HepG2 (cell line): Measurements from ENCODE around the gene BEST2. TPM values are rescaled to one million over a fixed set of nuclear protein-coding genes. Genes with fewer than 3 reads are reported as not detected.

Experiments
- ATF2 ChIP-seq: sonication (generic); formaldehyde crosslinking; IDR thresholded peaks from 2 replicates; pipeline ENCODE4 v1.4.0; 2020; ENCODE audit warnings: missing genetic modification reagents
- CCDC6 ChIP-seq: sonication (generic); formaldehyde crosslinking; IDR thresholded peaks from 2 replicates; pipeline ENCODE4 v1.8.1; 2022; ENCODE audit warnings: mild to moderate bottlenecking, missing genetic modification reagents, moderate library complexity
- DMTF1 ChIP-seq: sonication (generic); formaldehyde crosslinking; IDR thresholded peaks from 2 replicates; pipeline ENCODE4 v1.4.0; 2020; ENCODE audit warnings: mild to moderate bottlenecking, missing genetic modification reagents
- HCFC1 ChIP-seq: fragments of 150-350 bp; IDR thresholded peaks from 2 replicates; pipeline ENCODE4 v1.6.1; 2014; ENCODE audit warnings: low read depth, low read length
- KDM5A ChIP-seq: fragments of 200-600 bp; sonication (generic); IDR thresholded peaks from 2 replicates; pipeline ENCODE4 v1.7.0; 2018; ENCODE audit warnings: antibody characterized with exemption, mild to moderate bottlenecking, low read length, borderline replicate concordance
- KLF12 ChIP-seq: sonication (generic); formaldehyde crosslinking; IDR thresholded peaks from 2 replicates; pipeline ENCODE4 v1.4.0; 2020; ENCODE audit warnings: missing genetic modification reagents, borderline replicate concordance
- KLF15 ChIP-seq: sonication (generic); formaldehyde crosslinking; IDR thresholded peaks from 2 replicates; pipeline ENCODE4 v1.8.1; 2023; ENCODE audit warnings: borderline replicate concordance, mild to moderate bottlenecking, inconsistent platforms, missing genetic modification reagents, mixed read lengths
- LRRFIP1 ChIP-seq: sonication (generic); formaldehyde crosslinking; conservative IDR thresholded peaks from 2 replicates; pipeline ENCODE4 v1.4.0; 2020; ENCODE audit warnings: missing genetic modification reagents
- MIXL1 ChIP-seq: IDR thresholded peaks from 2 replicates; pipeline ENCODE4 v1.6.1; 2016
- MYNN ChIP-seq: sonication (generic); formaldehyde crosslinking; IDR thresholded peaks from 2 replicates; pipeline ENCODE4 v1.4.0; 2020; ENCODE audit warnings: mild to moderate bottlenecking, low read depth, missing genetic modification reagents
- MZF1 ChIP-seq: sonication (generic); formaldehyde crosslinking; IDR thresholded peaks from 2 replicates; pipeline ENCODE4 v1.8.1; 2023; ENCODE audit warnings: mild to moderate bottlenecking, missing genetic modification reagents, borderline replicate concordance
- PAX8 ChIP-seq: sonication (generic); formaldehyde crosslinking; IDR thresholded peaks from 2 replicates; pipeline ENCODE4 v1.8.0; 2022; ENCODE audit warnings: mild to moderate bottlenecking, missing genetic modification reagents, borderline replicate concordance
- SP2 ChIP-seq: sonication (generic); formaldehyde crosslinking; IDR thresholded peaks from 2 replicates; pipeline ENCODE4 v1.5.1; 2020; ENCODE audit warnings: mild to moderate bottlenecking, missing genetic modification reagents
- TCF12 ChIP-seq, 2 experiments: fragments of 450-650 bp in 1 of 2; sonication (generic) in 1 of 2; formaldehyde crosslinking in 1 of 2; IDR thresholded peaks; 2 replicates each; pipeline versions ENCODE4 v1.6.1 to v1.8.0; 2017 to 2022; ENCODE audit warnings: antibody characterized with exemption in 1 of 2, mild to moderate bottlenecking in 1 of 2, missing genetic modification reagents in 1 of 2, moderate library complexity in 1 of 2
- ZBTB38 ChIP-seq: sonication (generic); formaldehyde crosslinking; IDR thresholded peaks from 2 replicates; pipeline ENCODE4 v1.5.1; 2020; ENCODE audit warnings: mild to moderate bottlenecking, missing genetic modification reagents
- ZNF17 ChIP-seq: sonication (generic); formaldehyde crosslinking; IDR thresholded peaks from 2 replicates; pipeline ENCODE4 v1.5.0; 2020; ENCODE audit warnings: mild to moderate bottlenecking, missing genetic modification reagents
- ZNF296 ChIP-seq: sonication (generic); formaldehyde crosslinking; conservative IDR thresholded peaks from 2 replicates; pipeline ENCODE4 v1.5.0; 2020; ENCODE audit warnings: mild to moderate bottlenecking, missing genetic modification reagents
- ZNF598 ChIP-seq: sonication (generic); formaldehyde crosslinking; IDR thresholded peaks from 2 replicates; pipeline ENCODE4 v1.5.1; 2020; ENCODE audit warnings: mild to moderate bottlenecking, missing genetic modification reagents, borderline replicate concordance
- ZNF652 ChIP-seq: IDR thresholded peaks from 2 replicates; pipeline ENCODE4 v1.6.1; 2016; ENCODE audit warnings: low read depth, borderline replicate concordance
- ZNF703 ChIP-seq: sonication (generic); formaldehyde crosslinking; IDR thresholded peaks from 2 replicates; pipeline ENCODE4 v1.5.1; 2020; ENCODE audit warnings: missing genetic modification reagents, mild to moderate bottlenecking, moderate library complexity, borderline replicate concordance
- ZNF788 ChIP-seq: sonication (generic); formaldehyde crosslinking; IDR thresholded peaks from 2 replicates; pipeline ENCODE4 v1.5.0; 2020; ENCODE audit warnings: mild to moderate bottlenecking, missing genetic modification reagents, borderline replicate concordance
- polyA plus RNA-seq, 8 experiments: library from polyadenylated mRNA; depleted of rRNA in 3 of 8; stranded (reverse) in 7 of 8; unstranded in 1 of 8; fragments of >200 nt; fragmentation: Illumina TruSeq in 4 of 8; extraction: Trizol in 4 of 8; gene quantifications; 2 replicates each; pipeline versions ENCODE4 v1.2.1 to v1.2.3, GENCODE V29; 2011 to 2016; ENCODE audit warnings: low read depth in 4 of 8, missing spikeins in 1 of 8, mixed read lengths in 1 of 8; ENCODE audit not compliant: insufficient read depth in 1 of 8
- total RNA-seq, 5 experiments: library from RNA; depleted of rRNA; stranded (reverse); fragments of >200 nt; fragmentation: Illumina TruSeq; extraction: Trizol; gene quantifications; 2 replicates each; pipeline ENCODE4 v1.2.3, GENCODE V29; 2016; ENCODE audit warnings: low read depth in 1 of 5

The BEST2 gene
- total and polyA plus RNA-seq, 2 of the 13 experiments (the other 11 are each of a cell fraction or from before 2014, with no cell fraction given): not detected

- TF ChIP-seq LRRFIP1 (CRISPR knock-in tag) (no peak), PAX8 (CRISPR knock-in tag) (no peak), ZNF703 (no peak; the same call in 1 of the 2 replicates), KDM5A (peak; percentile 51; the same call in 1 of the 2 replicates), HCFC1 (peak; percentile 53; the same call in 1 of the 2 replicates), ZNF652 (no peak), ATF2 (CRISPR knock-in tag) (peak; percentile 56), SP2 (CRISPR knock-in tag) (peak; percentile 57; the same call in 1 of the 2 replicates), CCDC6 (CRISPR knock-in tag) (peak; percentile 85), KLF12 (CRISPR knock-in tag) (no peak), MZF1 (CRISPR knock-in tag) (no peak), TCF12 (IDR thresholded peaks at IDR 0.05) (no peak), TCF12 (CRISPR knock-in tag; IDR thresholded peaks at IDR 0.05) (0 out of 2 replicates have a peak, but pooled peaks have one; percentile 30), ZNF598 (CRISPR knock-in tag) (peak; percentile 72; the same call in 1 of the 2 replicates), ZBTB38 (CRISPR knock-in tag) (peak; percentile 69), MYNN (CRISPR knock-in tag) (0 out of 2 replicates have a peak, but pooled peaks have one; percentile 23), MIXL1 (peak; percentile 19; the same call in 1 of the 2 replicates), KLF15 (no peak), DMTF1 (CRISPR knock-in tag) (no peak; the same call in 1 of the 2 replicates), ZNF17 (no peak), ZNF788 (CRISPR knock-in tag) (peak; percentile 75), ZNF296 (CRISPR knock-in tag) (peak; percentile 46; the same call in 1 of the 2 replicates)
Observed at GRCh38 chr19:12801466-12802266, 50.1 kb downstream of the BEST2 start, which contains the start of the genes PRDX2 and THSD8 (continued).
